Measurements from ENCODE around the gene TBC1D9B.

TBC1D9B gene

DNA sequence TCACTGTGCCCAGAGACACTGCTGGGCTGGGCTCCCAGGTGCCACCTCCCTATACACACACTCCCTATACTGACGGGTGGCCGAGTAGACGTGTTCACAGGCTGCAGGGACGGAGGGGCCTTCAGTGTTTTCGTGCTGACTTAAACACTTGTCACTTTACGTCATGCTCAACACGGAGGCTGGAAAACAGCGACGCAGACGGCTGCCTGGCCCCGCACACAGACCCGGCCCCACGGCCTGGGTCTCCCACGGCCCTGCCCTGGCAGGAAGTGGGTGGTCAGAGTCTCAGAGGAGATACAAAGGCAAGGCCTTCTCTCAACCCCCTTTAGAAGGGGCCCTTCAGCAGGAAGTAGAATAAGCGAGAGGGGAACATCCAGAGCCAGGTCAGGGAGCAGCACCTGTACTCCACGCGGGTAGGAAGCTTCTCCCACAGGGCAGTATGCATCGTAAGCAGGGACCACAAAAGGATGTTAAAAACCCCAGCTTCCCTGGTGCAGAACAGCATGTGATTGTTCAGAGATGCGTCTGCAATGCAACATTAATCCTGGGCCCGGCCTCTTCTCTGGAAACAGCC lies 11.9 kb upstream of the TBC1D9B start:
- Mint-ChIP-seq H3K27me3 (ENCODE audit: low read depth) (peaks cover 7% of the 10 kb centered on the region), H3K9me3 (no peaks in the 10 kb centered on the region), H3K4me3 (no peak overlapping the region), H3K27ac (no peak overlapping the region), H3K36me3 (ENCODE audit: low read depth) (no peaks in the 10 kb centered on the region), H3K4me1 (no peaks in the 10 kb centered on the region)
- TF ChIP-seq, protein P1, sequence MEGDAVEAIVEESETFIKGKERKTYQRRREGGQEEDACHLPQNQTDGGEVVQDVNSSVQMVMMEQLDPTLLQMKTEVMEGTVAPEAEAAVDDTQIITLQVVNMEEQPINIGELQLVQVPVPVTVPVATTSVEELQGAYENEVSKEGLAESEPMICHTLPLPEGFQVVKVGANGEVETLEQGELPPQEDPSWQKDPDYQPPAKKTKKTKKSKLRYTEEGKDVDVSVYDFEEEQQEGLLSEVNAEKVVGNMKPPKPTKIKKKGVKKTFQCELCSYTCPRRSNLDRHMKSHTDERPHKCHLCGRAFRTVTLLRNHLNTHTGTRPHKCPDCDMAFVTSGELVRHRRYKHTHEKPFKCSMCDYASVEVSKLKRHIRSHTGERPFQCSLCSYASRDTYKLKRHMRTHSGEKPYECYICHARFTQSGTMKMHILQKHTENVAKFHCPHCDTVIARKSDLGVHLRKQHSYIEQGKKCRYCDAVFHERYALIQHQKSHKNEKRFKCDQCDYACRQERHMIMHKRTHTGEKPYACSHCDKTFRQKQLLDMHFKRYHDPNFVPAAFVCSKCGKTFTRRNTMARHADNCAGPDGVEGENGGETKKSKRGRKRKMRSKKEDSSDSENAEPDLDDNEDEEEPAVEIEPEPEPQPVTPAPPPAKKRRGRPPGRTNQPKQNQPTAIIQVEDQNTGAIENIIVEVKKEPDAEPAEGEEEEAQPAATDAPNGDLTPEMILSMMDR (IDR thresholded peaks at IDR 0.05; ENCODE audit: unreplicated experiment in 3 of 3) = no peak

- no peaks in the 10 kb centered on the region for H3K36me3 Mint-ChIP-seq (ENCODE audit: low read depth)
- peaks cover 7% of the 10 kb centered on the region for H3K27me3 Mint-ChIP-seq (ENCODE audit: low read depth)
- H3K9me3 Mint-ChIP-seq = no peaks in the 10 kb centered on the region
- no peak overlapping the region for H3K4me3 Mint-ChIP-seq
- H3K4me1 Mint-ChIP-seq = no peaks in the 10 kb centered on the region
- TF ChIP-seq, protein P1 (IDR thresholded peaks at IDR 0.05; ENCODE audit: unreplicated experiment in 3 of 3) = no peak
- H3K27ac Mint-ChIP-seq = no peak overlapping the region
Observed at GRCh38 chr5:179918742-179919486, 11.2 kb upstream of the TBC1D9B start.

GRCh38 chr5:179916523-179916922 lies 8.8 kb upstream of the TBC1D9B start:
- TF ChIP-seq, protein P1 (IDR thresholded peaks at IDR 0.05; ENCODE audit: unreplicated experiment in 3 of 3) = no peak
- Mint-ChIP-seq H3K27ac (no peak overlapping the region), H3K36me3 (ENCODE audit: low read depth) (no peaks in the 10 kb centered on the region)

GRCh38 chr5:179915406-179915935 lies 7.8 kb upstream of the TBC1D9B start:
- no peaks in the 10 kb centered on the region for H3K36me3 Mint-ChIP-seq (ENCODE audit: low read depth)
- no peak overlapping the region for H3K27ac Mint-ChIP-seq
- no peaks in the 10 kb centered on the region for H3K4me1 Mint-ChIP-seq
- peaks cover 7% of the 10 kb centered on the region for H3K27me3 Mint-ChIP-seq (ENCODE audit: low read depth)
- H3K4me3 Mint-ChIP-seq = no peak overlapping the region
- H3K9me3 Mint-ChIP-seq = no peaks in the 10 kb centered on the region
- TF ChIP-seq, protein P1 (IDR thresholded peaks at IDR 0.05; ENCODE audit: unreplicated experiment in 3 of 3) = no peak

More at GRCh38 chr5:179916523-179916922, 8.8 kb upstream of the TBC1D9B start:
- H3K4me3 Mint-ChIP-seq = no peak overlapping the region
- H3K9me3 Mint-ChIP-seq = no peaks in the 10 kb centered on the region
- peaks cover 7% of the 10 kb centered on the region for H3K27me3 Mint-ChIP-seq (ENCODE audit: low read depth)
- no peaks in the 10 kb centered on the region for H3K4me1 Mint-ChIP-seq

DNA sequence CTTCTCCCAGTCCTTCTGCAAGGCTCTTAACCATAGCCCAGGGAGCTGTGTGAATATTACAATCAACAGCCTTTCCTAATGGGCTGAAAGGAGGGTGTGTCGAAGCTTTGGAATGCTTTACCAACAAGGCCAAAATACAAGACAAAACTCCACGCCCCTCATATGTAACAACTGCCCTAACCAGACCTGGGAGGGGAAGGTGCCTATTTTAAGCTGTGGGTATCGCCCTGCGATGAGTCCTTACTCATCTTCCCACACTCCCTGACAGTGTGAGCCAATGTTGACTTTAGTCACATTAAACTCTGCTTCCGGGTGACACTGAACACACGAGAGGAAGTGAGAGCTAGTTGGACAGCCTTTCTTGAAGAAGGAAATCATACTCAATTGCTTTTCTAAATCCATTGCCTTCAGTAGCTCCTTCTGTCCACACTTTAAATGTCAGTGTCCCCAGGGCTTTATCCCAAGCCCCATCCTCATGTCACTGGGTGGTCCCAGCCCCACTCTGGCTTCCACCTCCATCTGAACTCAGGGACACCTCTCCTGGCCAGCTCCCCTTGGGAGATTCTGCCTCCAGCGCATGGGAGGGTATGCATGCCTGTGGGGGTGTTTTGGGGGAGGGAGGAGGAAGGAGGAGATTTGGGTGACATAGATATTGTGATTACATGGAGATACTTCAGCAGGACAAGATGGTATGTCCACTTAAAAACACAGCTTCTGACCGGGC lies 6.5 kb upstream of the TBC1D9B start:
- no peaks in the 10 kb centered on the region for H3K9me3 Mint-ChIP-seq
- no peaks in the 10 kb centered on the region for H3K36me3 Mint-ChIP-seq (ENCODE audit: low read depth)
- TF ChIP-seq, protein P1 (IDR thresholded peaks at IDR 0.05; ENCODE audit: unreplicated experiment in 3 of 3) = no peak
- no peak overlapping the region for H3K27ac Mint-ChIP-seq
- H3K4me1 Mint-ChIP-seq = no peaks in the 10 kb centered on the region
- peaks cover 7% of the 10 kb centered on the region for H3K27me3 Mint-ChIP-seq (ENCODE audit: low read depth)
- no peak overlapping the region for H3K4me3 Mint-ChIP-seq
